Fibroblast of villous mesenchyme (primary cell): Measurements from ENCODE around the gene OR4D9. TPM values are rescaled to one million over a fixed set of nuclear protein-coding genes. Genes with fewer than 3 reads are reported as not detected.

Experiments
- DNase-seq: peaks from one replicate; pipeline ENCODE4 v3.0.0-alpha.2; 2010; ENCODE audit warnings: low read depth
- H3K4me3 ChIP-seq: 2 replicates; pipeline ENCODE4 v1.5.1; 2011; ENCODE audit warnings: low read depth, mild to moderate bottlenecking, low read length
- total RNA-seq: library from RNA; depleted of rRNA; stranded (reverse); fragments of >200 nt; gene quantifications from 2 replicates; pipeline ENCODE4 v1.2.3, GENCODE V29; 2012
- TF ChIP-seq, protein P1 (sequence below): IDR thresholded peaks from 2 replicates; pipeline ENCODE4 v1.5.1; 2012; ENCODE audit warnings: low read depth, mild to moderate bottlenecking, low read length; ENCODE audit not compliant: insufficient read depth

OR4D9 gene
- under 0.01 TPM in 1 of 2 replicates, not detected in the other for total RNA-seq

DNA sequence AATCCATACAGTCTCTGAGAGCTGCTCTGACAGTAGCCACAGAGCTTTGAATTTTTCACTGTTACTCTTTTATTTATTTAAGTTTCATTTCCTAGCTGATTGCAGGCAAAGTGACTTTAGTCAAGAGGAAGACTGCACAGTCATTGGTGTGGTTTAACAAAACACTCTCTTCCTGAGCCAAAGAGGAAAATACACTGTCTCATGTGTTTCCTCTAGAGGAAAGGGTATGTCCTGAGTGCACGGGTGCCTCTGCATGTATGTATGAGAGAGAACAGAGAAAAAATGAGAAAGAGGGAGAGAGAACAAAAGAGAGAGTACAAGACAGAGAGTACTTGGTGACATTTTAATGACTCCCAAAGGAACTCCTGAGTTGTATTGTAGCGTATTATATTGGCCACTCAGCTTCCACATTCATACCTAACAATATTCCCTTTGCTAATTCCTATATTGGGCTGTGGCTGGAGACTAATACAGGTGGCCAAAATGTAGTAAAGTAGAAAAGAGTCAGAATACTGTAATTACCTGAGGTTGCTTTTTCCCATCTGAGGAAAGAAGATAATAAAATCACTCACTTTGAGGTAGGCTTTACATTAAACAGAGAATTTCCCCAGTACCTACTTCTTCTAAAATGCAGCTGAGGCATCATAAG is at the start of gene OR4D9:
TSS of gene OR4D9 (plus strand) at position 599 of the 649 bp plus-strand sequence. CDS start 3,374 bp downstream, outside the sequence.
- no peak for DNase-seq
- H3K4me3 ChIP-seq, result no peak within 1 kb of the TSS
- TF ChIP-seq, protein P1, sequence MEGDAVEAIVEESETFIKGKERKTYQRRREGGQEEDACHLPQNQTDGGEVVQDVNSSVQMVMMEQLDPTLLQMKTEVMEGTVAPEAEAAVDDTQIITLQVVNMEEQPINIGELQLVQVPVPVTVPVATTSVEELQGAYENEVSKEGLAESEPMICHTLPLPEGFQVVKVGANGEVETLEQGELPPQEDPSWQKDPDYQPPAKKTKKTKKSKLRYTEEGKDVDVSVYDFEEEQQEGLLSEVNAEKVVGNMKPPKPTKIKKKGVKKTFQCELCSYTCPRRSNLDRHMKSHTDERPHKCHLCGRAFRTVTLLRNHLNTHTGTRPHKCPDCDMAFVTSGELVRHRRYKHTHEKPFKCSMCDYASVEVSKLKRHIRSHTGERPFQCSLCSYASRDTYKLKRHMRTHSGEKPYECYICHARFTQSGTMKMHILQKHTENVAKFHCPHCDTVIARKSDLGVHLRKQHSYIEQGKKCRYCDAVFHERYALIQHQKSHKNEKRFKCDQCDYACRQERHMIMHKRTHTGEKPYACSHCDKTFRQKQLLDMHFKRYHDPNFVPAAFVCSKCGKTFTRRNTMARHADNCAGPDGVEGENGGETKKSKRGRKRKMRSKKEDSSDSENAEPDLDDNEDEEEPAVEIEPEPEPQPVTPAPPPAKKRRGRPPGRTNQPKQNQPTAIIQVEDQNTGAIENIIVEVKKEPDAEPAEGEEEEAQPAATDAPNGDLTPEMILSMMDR, result no peak

DNA sequence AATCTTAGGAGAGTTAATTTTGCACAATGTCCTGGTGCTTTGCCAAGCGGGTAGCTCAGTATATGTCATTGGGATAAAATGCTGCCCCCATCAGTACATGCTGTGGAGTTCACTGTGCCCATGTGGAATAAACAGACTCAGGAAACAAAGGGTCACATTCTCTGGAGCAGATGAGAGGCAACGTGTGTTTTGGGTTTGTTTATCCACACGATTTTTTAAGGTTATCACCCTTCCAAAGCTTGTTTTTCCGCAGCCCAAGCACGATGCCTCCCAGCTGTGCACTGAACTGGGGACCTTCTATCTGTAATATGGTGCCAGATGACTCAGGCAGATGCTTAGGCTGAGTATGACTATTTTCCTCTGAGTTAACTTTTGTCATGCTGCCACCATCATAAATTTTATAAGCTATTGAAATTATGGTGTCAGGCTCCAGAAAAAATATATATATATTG is 48.1 kb upstream of the OR4D9 start:
- H3K4me3 ChIP-seq, result no peak overlapping the region
- peak; percentile 3 for DNase-seq
- TF ChIP-seq, protein P1, result no peak

DNA sequence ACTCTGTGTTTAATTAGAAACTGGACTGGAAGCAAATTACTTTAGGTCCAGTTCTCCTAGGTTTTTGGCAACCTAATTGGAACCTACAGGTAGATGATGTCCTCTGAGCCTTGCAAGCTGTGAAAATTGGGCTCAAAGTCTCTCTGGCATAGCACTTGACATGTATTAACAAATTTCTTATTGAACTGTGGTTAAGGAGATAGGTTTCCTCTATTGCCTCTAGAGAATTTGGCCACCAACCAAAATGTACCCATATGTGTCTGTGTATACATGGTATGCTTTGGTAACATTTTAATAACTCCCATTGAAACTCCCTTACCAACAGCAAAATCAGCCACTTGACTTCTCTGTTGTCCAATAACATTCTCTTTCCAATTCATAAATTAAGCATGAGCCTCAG is 38.3 kb upstream of the OR4D9 start, which contains the start of gene OR4D10:
TSS of gene OR4D10 (plus strand) at position 301 of the 400 bp plus-strand sequence. CDS start 4,115 bp downstream, outside the sequence.
- TF ChIP-seq, protein P1, result no peak
- no peak within 1 kb of the TSS for H3K4me3 ChIP-seq
- DNase-seq, result no peak

DNA sequence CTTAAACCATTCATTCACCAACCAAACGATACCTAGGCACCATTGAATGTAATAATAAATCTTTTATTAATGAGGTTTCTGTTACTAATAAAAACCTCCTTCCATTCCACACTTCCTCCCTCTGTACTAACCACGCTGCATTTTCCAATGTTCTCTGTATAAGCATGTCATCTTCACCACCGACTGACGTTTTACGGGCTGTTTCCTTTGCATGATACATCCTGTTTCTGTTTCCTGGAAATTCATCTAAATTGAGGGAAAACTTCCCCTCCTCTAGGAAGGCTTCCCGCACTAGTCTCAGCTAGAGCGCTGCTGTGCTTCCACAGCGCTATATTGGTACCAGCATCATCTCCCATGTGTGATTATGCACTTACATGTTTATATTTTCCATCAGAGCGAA is 36.2 kb upstream of the OR4D9 start:
- TF ChIP-seq, protein P1, result no peak
- no peak overlapping the region for H3K4me3 ChIP-seq
- no peak for DNase-seq

DNA sequence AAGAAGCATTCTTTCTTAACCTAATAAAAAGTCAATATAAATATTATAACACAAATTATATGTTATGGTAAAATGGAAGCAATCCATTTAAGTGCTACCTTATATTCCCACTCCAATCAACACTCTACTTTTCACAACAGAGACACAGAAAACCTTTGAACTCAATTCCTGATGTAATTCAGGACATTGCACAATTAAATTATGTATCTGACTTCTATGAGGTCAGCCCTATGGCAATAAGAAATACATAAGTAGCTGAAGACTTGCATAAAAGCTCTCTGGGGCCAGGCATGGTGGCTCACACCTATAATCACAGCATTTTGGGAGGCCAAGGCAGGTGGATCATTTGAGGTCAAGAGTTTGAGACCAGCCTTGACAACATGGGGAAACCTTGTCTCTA is 31.4 kb upstream of the OR4D9 start:
- H3K4me3 ChIP-seq, result no peak overlapping the region
- TF ChIP-seq, protein P1, result no peak
- DNase-seq, result no peak

DNA sequence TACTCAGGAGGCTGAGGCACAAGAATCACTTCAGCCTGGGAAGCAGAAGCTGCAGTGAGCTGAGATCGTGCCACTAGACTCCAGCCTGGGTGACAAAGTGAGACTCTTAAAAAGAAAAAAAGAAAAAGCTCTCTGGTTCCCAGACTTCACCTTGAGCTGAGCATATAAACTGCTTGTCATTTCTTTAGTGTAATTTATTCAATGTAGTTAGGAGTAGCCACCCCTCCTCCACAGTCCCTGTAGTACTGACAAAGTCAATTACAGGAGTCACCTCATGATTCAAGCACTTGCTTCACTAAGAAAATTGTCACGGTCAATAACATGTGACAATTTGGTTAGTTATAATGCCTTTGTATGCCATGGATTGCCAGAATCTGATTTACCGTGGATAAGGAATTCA is 31.0 kb upstream of the OR4D9 start:
- DNase-seq, result no peak
- TF ChIP-seq, protein P1, result no peak
- H3K4me3 ChIP-seq, result no peak overlapping the region

DNA sequence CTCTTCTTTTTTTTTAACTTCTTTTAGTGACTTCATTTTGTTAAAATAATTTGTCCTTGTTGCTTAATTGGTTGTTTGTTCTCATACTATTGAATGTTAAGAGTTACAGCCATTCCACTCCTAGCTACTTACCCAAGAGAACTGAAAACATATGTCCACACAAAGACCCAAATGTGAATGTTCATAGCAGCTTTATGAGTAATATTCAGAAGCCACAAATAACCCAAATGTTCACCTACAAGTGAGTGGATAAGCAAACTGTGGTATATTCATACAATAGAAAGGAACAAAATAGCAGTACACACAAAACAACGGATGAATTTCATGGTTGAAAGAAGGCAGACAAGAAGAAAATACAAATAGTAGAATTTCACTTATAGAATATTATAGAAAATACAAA is 9.4 kb upstream of the OR4D9 start:
- no peak overlapping the region for H3K4me3 ChIP-seq
- no peak for DNase-seq
- TF ChIP-seq, protein P1, result no peak
